8988T (cell line): ENCODE data around the gene USP4.
"Not testable (repeated sequence)": the region's sequence is repeated elsewhere in the genome, so short reads cannot be mapped to it uniquely, and the experiment has no call there.

Source experiments
- DNase-seq: peaks from one replicate; pipeline ENCODE4 v3.0.0; 2011

Gene USP4

DNA sequence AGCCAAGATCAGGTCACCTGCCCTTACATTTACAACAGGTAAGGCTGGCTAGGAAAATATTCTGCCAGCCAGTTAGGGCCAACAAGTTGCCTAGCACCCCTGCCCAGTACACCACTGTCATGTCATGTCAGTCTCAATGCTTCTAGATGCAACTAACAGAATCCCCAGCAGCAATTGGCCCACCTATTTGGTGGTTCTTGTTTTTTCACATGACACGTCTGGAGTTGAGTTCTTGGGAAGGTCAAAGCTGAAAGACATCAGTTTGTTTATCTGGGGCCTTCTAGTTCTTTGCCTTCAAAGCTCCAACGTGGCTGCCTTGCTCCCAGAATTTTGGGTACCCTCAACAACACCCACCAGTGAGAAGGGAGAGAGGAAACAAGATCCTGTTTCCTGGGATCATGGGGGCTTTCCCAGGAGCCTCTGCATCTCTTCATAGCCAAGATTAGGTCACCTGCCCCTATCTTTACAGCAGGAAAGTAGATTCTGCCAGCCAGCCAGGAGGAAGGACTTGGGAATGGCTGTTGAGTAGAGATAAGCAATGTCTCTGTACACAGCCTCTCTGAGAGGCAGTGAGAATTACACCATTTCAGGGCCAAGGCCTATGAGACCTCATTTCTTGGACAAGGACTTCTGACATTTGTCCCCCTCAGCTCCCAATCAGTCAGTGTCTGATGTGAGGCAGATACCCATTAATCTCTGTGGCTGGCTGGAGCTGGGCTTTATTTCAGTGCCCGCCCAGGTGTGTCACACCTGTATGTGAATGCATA is 9.7 kb upstream of the USP4 start:
- DNase-seq: no peak

DNA sequence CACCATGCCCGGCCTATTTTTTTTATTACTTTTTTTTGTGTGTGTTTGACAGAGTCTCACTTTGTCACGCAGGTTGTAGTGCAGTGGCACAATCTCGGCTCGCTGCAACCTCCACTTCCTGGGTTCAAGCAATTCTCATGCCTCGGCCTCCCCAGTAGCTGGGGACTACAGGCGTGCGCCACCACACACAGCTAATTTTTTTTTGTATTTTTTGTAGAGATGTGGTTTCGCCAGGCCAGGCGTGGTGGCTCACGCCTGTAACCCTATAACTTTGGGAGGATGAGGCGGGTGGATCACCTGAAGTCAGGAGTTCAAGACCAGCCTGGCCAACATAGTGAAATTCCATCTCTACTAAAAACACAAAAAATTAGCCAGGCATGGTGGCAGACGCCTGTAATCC is 8.5 kb upstream of the USP4 start:
- not testable (repeated sequence) for DNase-seq

DNA sequence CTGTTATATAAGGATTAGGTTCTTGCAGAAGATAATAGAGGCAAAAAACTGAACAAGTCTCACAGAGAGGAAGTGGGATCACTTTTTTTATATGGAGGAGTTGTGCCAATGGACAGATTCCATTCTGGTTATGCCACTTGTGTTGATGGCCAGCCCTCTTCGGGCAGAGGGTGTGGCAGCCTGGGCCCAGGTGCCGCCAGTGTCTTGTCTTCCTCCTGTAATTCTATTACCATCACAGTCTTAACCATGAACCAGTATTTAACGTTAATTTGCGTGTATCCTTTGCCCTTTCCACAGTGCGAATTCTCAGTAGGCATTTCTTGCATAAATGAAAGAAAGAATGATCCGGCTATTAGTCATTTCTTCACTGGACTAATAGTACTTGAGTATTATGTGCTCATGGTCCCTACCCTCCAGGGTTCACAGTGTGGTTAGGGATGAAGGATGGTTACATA is 7.0 kb upstream of the USP4 start:
- DNase-seq: no peak

DNA sequence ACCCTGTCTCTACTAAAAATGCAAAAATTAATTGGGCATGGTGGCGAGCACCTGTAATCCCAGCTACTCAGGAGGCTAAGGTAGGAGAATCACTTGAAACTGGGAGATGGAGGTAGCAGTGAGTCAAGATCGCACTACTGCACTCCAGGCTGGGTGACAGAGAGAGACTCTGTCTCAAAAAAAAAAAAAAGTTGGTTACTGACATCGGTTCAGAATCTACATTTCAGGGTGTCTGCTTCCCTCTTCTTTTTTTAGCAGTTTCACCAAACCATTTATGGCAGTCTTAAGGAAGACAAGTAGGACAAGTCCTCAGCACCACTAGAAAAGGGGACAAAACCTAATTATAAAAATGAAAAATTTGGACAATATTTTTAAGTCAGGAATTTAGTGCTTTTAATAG is 3.3 kb upstream of the USP4 start:
- DNase-seq: no peak

DNA sequence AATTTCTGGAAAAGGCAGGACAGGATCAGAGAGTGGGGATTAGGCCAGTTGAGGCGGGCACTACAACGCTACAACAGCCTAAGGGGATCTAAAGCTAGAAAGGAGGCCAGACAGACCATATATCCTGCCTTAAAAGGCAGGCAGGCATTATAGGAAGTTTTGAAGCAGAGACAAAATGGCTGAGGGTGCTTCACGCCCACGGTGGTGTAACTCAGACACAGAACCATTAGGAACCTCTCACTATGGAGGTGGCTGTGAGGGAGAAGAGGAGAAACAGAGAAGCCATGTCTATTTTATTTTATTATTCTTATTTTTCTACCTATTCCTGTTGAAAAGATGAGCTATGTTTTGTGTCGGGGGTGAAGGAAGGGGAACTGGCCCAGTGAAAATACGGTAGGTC is 2.1 kb upstream of the USP4 start:
- no peak for DNase-seq

DNA sequence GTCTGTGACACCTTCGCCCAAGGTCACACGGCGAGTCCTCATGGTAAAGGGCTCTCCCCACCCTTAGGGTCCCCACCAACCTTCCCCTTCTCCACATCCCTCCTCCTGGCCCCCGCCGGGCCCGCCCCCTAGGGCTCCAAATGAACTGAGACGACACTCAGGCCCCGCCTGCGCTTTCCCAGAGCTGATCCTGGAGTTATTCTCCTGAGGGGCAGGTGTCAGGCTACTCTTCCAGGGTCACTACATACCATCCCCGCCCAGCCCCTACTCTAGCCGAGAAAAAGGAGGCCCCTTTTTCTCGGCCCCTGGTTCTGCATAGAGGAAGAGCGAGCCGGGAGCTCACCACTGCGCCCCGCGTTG is 292 bp downstream of the USP4 start:
- DNase-seq: no peak

DNA sequence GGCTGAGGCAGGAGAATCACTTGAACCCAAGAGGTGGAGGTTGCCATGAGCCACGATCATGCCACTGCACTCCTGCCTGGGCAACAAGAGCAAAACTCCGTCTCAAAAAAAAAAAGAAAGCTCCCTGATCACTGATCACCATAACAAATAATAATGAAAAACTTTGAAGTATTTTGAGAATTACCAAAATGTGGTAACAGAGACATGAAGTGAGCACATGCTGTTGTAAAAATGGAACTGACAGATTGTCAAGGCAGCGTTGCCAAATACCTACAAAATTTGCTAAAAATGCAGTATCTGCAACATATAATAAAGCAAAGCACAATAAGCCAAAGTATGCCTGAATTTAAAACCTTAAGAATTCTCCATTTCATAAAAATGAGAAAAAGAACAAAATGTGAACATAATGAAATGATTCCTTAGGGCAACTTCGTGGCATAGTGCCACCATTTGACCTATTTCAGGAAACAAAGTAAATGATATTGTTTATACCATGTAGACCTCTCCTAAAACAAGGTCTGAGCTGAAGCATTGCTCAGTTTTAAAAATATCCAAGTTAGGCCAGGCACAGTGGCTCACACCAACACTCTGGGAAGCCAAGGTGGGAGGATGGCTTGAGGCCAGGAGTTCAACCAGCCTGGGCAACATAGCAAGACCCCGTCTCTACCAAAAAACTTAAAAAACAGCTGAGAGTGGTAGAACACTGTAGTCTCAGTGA is 5.8 kb downstream of the USP4 start:
- no peak for DNase-seq

DNA sequence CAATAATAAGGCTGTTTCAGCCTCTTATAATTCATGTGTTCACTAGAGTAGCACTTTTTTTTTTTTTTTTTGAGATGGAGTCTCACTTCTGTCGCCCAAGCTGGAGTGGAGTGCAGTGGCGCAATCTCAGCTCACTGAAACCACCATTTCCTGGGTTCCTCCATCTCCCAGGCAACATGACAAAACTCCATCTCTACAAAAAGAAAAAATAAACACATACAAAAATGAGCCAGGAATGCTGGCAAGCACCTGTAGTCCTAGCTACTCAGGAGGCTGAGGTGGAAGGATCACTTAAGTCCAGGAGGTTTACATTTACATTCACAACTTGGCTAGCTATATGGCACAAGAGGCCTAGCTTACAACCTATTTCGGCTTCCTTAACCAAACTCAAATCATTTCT is 6.8 kb downstream of the USP4 start:
- DNase-seq: no peak

DNA sequence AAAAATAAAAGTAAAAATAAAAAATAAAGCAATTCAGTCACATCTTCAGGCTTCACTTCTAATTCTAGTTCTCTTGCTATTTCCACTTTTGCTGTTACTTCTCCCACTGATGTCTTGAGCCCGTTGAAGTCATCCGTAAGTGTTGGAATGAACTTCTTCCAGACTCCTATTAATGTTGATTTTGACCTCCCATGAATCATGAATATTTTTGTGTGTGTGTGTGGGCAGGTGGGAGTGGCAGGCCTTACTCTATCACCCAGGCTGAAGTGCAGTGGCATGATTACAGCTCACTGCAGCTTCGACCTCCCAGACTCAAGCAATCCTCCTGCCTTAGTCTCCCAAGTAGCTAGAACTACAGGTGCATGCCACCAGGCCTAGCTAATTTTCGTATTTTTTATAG is 10.7 kb downstream of the USP4 start:
- no peak for DNase-seq

DNA sequence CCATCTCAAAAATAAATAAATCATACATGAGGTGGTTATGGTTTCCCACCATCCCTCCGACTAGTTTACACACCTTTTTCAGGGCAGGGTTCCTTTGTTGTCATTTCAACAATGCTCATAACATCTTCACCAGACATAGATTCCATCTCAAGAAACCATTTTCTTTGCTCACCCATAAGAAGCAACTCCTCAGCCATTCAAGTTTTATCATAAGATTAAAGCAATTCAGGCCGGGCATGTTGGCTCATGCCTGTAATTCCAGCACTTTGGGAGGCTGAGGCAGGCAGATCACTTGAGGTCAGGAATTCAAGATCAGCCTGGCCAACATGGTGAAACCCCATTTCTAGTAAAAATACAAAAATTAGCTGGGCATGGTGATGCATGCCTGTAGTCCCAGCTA is 11.5 kb downstream of the USP4 start:
- DNase-seq: not testable (repeated sequence)

DNA sequence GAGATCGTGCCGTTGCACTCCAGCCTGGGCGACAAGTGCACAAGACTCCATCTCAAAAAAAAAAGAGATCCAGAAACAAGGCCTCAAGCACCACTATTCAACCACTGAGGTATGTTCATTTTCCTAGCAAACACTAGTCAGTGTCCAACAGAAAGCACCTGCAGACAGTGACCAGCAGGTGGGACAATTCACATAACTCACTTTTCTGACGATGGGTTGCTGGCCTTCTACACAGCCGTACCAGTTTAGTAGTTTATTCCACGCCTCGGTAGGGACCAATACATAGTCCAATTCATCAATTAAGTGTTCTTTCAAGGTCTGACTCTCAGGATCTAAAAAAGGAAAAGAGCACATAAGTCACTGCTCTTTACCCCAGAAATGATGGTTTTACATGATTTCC is 12.4 kb downstream of the USP4 start:
- peak; percentile 53 for DNase-seq

DNA sequence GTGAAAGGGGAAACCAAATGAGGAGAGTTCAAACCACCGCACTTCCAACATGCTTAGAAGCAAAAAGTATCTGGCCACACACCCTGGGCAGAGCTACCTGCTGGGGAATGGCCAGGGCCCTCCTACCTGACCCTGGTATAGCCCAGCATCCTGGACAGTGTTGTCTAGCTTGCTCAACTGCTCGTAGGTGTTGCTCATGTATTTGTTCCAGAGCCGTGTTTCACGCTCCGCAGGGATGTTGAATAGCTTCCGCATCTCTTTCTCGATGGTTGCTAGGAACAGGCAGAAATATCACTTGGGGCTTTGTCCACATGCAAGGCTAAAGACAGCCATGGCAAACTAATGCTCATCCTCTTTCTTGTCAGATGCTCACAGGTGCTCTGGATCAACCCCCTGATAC is 15.1 kb downstream of the USP4 start:
- no peak for DNase-seq

DNA sequence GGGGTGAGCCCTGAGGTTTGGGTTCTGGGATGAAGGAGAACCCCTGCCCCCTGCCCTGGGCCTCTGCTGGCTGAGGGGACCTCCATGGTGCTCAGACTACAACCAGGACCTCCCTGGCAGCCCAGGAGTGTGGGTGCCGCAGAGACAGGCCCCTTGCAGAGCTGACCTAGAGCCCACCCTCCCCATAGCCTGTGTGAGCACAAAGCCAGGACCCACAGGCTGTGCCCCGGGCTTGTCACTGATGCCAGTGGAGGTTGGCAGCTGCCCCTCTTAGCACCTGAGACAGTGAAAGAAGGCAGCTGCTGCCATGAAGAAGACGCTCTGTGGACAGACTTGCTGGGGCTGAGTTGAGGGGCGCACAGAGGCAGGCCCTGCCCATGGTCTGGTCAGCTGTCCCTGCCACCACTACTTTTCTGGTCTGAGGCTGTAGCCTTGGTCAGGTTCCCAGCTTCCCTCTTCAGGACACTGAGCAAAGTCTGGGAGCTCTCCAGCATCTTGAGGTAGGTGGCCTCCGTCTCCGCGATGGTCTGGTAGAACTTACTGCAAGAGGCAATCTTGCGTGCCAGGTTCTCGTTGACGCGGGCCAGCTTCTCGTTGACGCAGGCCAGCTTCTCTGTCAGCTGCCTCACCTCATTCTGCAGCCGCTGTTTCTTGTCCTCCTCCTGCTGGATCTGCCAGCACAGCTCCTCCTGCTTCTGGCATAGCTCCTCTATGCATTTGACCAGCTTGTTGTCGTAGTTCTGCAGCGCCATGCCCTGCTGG is 23.0 kb downstream of the USP4 start:
- DNase-seq: no peak

DNA sequence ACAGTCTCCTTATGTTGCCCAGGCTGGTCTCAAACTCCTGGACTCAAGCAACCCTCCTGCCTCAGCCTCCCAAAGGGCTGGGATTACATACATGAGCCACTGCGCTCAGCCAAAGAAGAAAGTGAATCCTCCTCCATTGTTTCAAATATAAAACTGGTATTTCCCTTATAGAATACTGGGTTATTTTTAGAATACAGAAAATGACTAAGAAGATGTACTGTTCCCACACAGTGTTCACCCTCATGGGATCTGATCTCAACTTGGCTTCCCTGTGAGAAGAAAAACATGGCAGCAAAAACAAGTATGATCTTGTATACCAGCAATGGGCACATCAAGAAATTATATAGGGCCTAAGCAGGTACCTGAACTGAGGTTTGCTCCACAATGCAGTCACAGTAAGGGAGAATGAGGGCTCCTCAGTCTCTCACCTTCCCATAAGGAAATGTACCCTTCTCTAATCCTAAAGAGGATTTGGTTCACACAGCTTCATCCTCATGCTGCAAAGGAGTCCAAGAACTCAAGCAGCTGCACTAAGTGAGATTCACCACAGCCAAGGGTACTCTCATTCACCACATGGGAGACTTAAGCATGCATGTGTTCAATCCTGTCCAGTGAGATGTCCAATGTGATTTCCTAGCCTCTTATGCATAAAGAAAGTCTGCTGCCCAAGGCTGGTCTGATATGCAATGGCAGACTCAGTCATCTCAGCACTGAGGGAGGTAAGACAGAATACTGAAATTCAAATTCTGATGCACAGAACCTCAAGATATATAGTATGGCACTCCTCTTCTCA is 25.8 kb downstream of the USP4 start:
- no peak for DNase-seq

DNA sequence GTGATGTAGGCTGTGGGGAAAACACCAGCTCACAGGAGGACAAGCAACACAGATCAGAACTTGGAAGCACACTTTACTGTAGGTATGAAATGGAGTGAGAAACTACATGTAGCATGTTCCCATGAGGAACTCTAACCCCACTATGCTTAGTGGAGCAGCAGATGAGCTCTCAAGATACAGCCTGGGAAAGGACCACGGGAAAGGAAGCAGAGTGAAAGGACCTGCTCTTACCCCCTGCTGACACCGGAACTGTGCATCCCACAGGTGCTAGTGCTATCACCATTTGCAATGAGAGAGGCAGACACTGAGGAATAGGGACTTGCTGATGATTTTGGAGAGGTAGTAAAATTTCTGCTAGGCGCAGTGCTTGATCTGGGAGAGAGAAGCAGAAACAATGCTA is 28.6 kb downstream of the USP4 start:
- no peak for DNase-seq

DNA sequence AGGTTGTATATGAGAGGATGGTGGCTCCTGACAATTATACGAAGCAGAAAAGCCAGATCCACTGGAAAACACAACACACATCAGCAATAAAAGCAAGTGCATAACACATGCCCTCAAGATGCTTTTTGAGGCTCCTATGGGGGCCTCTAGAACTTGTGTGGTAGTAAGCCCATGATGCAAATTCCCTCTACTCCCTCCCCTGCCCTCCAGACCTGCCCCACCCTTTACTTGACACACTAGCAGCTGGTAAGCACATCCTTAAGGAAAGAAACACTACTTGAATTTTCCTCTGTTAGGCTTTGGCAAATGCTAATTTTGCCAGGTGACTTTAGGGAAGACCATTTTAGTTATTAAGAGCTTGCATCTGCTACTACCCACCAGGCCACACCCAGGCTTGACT is 29.2 kb downstream of the USP4 start:
- DNase-seq: no peak

DNA sequence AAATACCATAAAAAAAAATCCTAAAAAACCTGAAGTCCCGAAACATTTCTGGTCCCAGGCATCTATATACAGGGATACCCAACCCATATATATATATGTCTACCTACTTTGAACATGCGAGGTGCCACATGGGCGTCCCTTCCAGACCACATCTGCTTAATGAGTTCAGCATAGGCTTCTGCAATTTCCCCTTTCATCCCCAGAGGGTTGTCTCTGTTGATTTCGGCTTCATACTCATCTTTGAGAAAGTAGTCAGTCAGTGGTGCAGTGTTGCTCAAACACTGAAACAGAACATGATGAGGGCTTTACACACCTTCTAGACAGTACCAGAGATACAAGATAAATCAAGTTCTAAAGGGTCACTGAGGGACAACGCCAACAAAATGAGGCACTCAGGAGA is 34.2 kb downstream of the USP4 start:
- no peak for DNase-seq

DNA sequence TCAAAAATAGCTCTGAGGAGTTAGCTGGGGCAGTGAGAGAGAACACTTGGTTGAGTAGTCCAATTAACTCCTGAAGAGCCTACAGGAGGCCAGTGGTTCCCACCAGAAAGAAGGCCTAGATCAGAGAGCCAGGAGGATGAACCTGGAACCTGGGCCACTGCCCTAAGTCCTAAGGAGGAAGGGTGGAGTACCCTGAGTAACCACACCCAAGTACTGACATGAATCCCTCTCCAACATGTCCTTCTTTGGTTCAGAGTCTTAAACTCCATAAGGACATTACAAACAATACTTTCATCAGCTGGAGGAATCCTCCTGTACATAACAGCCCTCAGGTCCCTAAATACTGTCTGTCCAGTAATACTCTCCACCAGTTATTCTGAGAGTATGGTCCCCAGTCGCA is 37.2 kb downstream of the USP4 start:
- no peak for DNase-seq

DNA sequence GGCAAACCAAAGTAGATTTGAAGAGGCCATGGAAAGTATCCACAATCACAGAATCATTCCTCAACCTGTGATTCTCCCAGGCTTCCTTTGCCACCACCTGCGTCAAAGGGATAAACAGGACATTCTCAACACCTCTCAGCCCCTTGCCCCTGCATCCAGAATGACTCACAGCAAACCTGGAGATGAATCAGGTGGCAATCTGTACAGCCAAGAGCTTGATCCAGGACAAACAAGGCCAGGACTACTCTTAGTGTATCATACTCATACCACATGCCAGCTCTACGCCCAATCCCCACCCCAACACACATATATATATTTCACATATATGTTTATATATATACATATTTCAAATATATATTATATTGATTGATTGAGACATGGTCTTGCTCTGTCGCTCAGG is 39.3 kb downstream of the USP4 start:
- no peak for DNase-seq

DNA sequence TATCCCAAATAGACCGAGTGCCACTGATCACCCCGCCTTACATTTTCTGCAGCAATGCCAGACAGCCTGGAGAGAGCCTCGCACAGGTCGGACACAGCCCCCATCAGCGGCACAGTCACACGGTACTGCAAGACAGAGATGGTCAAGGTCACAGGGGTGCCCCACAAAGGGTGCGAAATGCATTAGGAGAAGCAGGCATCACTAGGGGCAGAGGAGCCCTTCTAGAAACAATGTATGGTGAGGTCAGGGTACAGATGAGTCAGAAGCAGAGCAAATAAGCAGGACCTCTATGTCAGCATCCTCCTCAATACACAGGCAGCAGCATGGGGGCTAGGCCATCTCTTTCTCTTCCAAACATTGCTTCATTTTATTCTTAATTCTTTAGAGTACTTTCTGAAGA is 41.3 kb downstream of the USP4 start:
- no peak for DNase-seq

DNA sequence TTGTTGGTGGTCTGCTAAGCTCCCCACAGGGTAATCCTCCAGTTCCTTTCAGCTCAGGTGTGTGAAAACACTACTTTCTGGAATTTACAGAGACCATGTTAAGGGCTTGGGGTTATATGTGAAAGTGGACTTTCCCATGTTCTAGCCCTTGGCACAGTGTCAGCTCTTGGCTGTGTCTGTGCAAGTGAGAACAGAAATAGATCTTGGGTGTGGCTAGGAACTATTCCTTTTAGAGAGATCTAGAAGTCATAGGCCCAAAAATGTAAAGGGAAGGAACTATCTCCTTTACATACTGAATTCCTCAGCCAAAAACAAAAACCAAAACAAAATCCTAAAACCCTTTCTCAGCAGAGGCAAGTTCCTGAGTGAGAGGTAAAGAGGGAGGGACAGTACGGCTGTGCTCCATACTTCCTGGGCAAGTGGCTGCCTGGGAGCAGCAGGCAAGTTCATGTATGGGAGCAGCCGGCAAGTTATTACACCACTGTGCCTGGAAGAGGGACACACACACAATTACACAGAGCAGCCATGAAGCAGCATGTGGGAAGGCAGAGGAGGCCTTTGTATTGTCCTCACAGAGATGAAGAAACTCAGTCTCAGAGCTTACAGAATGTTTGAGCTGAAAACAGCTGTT is 43.0 kb downstream of the USP4 start:
- DNase-seq: no peak

DNA sequence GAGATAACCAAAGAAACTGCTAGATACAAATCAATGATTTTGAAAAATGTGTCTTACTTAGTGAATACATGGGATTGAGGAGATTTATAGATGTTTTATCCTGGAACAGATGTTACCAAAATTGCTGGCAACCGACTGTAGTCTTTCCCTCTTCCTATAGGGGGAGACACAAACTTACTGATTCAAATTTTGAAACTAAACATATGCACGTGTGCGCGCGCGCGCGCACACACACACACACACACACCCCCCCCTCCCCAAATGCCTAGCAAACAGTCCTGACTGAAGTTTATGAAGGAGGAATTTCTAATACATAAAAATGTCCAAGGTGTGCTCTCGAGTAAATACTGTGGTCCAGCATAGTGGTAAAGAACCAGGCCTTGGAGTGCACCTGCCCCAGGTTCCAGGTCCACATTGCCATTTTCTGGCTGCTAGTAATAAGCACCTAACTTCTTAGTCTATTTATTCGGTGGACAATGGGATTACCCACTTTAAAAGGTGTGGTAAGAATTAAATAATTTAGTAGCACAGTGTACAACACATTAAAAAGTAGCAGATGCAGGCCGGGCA is 44.3 kb downstream of the USP4 start:
- peak; percentile 35 for DNase-seq
